ENCODE data around the gene ASCL5. TPM values are rescaled to one million over a fixed set of nuclear protein-coding genes. Genes with fewer than 3 reads are reported as not detected.

ASCL5 gene
- total and polyA plus RNA-seq, 2 of the 13 experiments (the other 11 are each of a cell fraction or from before 2014, with no cell fraction given), result not detected

- CTCF ChIA-PET (ENCODE audit: low intra/inter-chr PET ratio, low total read pairs), result no interaction called here
- intact Hi-C loops (cut with micrococcal nuclease; ENCODE audit: unreplicated experiment), result no loop called here
- H3K27ac ChIP-seq (ENCODE audit: extremely low read length, insufficient read depth, low read length), result no peak overlapping the region
Observed at GRCh38 chr1:201136355-201137023, 9.5 kb upstream of the ASCL5 start.

More at GRCh38 chr1:201136355-201137023, 9.5 kb upstream of the ASCL5 start:
- H4K20me1 ChIP-seq (ENCODE audit: insufficient read depth, low read length), result no peaks in the 10 kb centered on the region
- no peaks in the 10 kb centered on the region for H3K9me3 ChIP-seq (ENCODE audit: low read length)
- ATAC-seq, result no peak
- peaks cover 12 to 60% of the 10 kb centered on the region in 2 experiments for H3K36me3 ChIP-seq (replicated peaks in 1 of 2; ENCODE audit: control insufficient read depth in 1 of 2, insufficient read depth in 2 of 2, low read length in 2 of 2)
- FAIRE-seq, result no peak
- H3K4me1 ChIP-seq (ENCODE audit: insufficient read depth, low read length), result no peaks in the 10 kb centered on the region
- H3K4me3 ChIP-seq (replicated peaks in 1 of 3; ENCODE audit: insufficient read depth in 1 of 3, low read depth in 2 of 3, low read length in 3 of 3), result no peak overlapping the region
- H3K4me2 ChIP-seq (ENCODE audit: low read depth, low read length), result no peak overlapping the region
- H2AFZ ChIP-seq (ENCODE audit: low read length), result no peak overlapping the region
- no TSS peak for BruUV-seq (replicated peaks)
- no peaks in the 10 kb centered on the region for H3K27me3 ChIP-seq (ENCODE audit: control insufficient read depth in 1 of 2, insufficient read depth in 2 of 2, low read length in 2 of 2)
- no peak for DNase-seq (ENCODE audit: low spot score)
- 99% methylated on average over 7 of the region's 8 CpGs for WGBS (ENCODE audit: low lambda C conversion rate)
- H3K9ac ChIP-seq (ENCODE audit: insufficient read depth, low read depth, low read length), result no peak overlapping the region
- in situ Hi-C loops (cut with HindIII; ENCODE audit: extremely low pct_ligation_motif_present, low pct_unique_long_range_greater_than_20kb), result no loop called here
- TF ChIP-seq ZNF136 (CRISPR knock-in tag; IDR thresholded peaks at IDR 0.05; ENCODE audit: low read depth) (no peak), PBX2 (CRISPR knock-in tag; IDR thresholded peaks at IDR 0.05) (no peak), YY1 (IDR thresholded peaks at IDR 0.05; ENCODE audit: insufficient read depth, insufficient replicate concordance, low read depth, low read length) (no peak), MZF1 (CRISPR knock-in tag; IDR thresholded peaks at IDR 0.05; ENCODE audit: borderline replicate concordance) (no peak), ZBTB43 (CRISPR knock-in tag; conservative IDR thresholded peaks at IDR 0.05) (no peak)
- POLR2A ChIA-PET, result no interaction called here
- no peaks in the 10 kb centered on the region for H3K79me2 ChIP-seq (ENCODE audit: insufficient read depth, low read length)
